Osteoblast (primary cell): Measurements from ENCODE around the gene HEMGN. TPM values are rescaled to one million over a fixed set of nuclear protein-coding genes. Genes with fewer than 3 reads are reported as not detected.

ENCODE experiments used
- DNase-seq: peaks from one replicate; pipeline ENCODE4 v3.0.0; 2011; ENCODE audit warnings: low spot score, mixed read lengths; ENCODE audit not compliant: insufficient read length; ENCODE audit errors: missing footprints
- H2AFZ ChIP-seq: 2 replicates; pipeline ENCODE4 v1.6.0; 2011; ENCODE audit warnings: mild to moderate bottlenecking, low read length
- H3K27ac ChIP-seq: 2 replicates; pipeline ENCODE4 v1.5.1; 2011; ENCODE audit warnings: mild to moderate bottlenecking, low read depth, low read length, moderate library complexity
- H3K27me3 ChIP-seq: 2 replicates; pipeline ENCODE4 v1.6.0; 2012; ENCODE audit warnings: mild to moderate bottlenecking, control low read depth, inconsistent platforms, low read length, moderate library complexity; ENCODE audit not compliant: insufficient read depth
- H3K36me3 ChIP-seq: 2 replicates; pipeline ENCODE4 v1.5.1; 2011; ENCODE audit warnings: mild to moderate bottlenecking, low read length, control low read depth, moderate library complexity; ENCODE audit not compliant: insufficient read depth
- H3K4me1 ChIP-seq: 2 replicates; pipeline ENCODE4 v1.5.1; 2011; ENCODE audit warnings: mild to moderate bottlenecking, low read length, control low read depth, moderate library complexity; ENCODE audit not compliant: insufficient read depth
- H3K4me2 ChIP-seq: 2 replicates; pipeline ENCODE4 v1.6.0; 2011; ENCODE audit warnings: mild to moderate bottlenecking, low read length; ENCODE audit not compliant: insufficient read depth
- H3K4me3 ChIP-seq: fragments of 200-600 bp; sonication (generic); 3 replicates; pipeline ENCODE4 v1.5.1; 2012; ENCODE audit warnings: mild to moderate bottlenecking, low read length, inconsistent platforms; ENCODE audit not compliant: insufficient read depth
- H3K79me2 ChIP-seq: 2 replicates; pipeline ENCODE4 v1.6.0; 2012; ENCODE audit warnings: mild to moderate bottlenecking, low read length, control low read depth, inconsistent platforms; ENCODE audit not compliant: insufficient read depth
- H3K9me3 ChIP-seq: 2 replicates; pipeline ENCODE4 v1.5.1; 2011; ENCODE audit warnings: low read depth, low read length, control low read depth
- H4K20me1 ChIP-seq: 2 replicates; pipeline ENCODE4 v1.6.0; 2012; ENCODE audit warnings: mild to moderate bottlenecking, low read length, control low read depth; ENCODE audit not compliant: insufficient read depth
- CTCF ChIP-seq: IDR thresholded peaks from 2 replicates; pipeline ENCODE4 v1.5.1; 2011; ENCODE audit warnings: mild to moderate bottlenecking, low read depth, low read length, moderate library complexity; ENCODE audit errors: extremely low read depth
- small RNA-seq: library from RNA; depleted of rRNA; stranded (forward); fragments of <200 nt; gene quantifications from one replicate; pipeline ENCODE3, GENCODE V24; 2012
- total RNA-seq: library from RNA; depleted of rRNA; stranded (reverse); fragments of >200 nt; gene quantifications from 2 replicates; pipeline ENCODE4 v1.2.3, GENCODE V29; 2012

The HEMGN gene
- total RNA-seq, 1 donor = not detected

GRCh38 chr9:97891736-97892135, 46.2 kb downstream of the HEMGN start:
- DNase-seq = no peak
- Histone ChIP-seq H3K4me2 (no peak overlapping the region), H3K4me1 (no peaks in the 10 kb centered on the region), H3K4me3 (no peak overlapping the region), H3K36me3 (no peaks in the 10 kb centered on the region), H4K20me1 (no peaks in the 10 kb centered on the region), H3K79me2 (no peaks in the 10 kb centered on the region), H3K27me3 (peaks cover 19% of the 10 kb centered on the region), H3K27ac (no peak overlapping the region), H3K9me3 (peaks cover 4% of the 10 kb centered on the region), H2AFZ (no peak overlapping the region)
- no peak for TF ChIP-seq CTCF

- Histone ChIP-seq H3K36me3 (no peaks in the 10 kb centered on the region), H4K20me1 (no peaks in the 10 kb centered on the region), H3K9me3 (peaks cover 4% of the 10 kb centered on the region), H3K27ac (no peak overlapping the region), H3K4me1 (no peaks in the 10 kb centered on the region), H3K27me3 (peaks cover 19% of the 10 kb centered on the region), H2AFZ (no peak overlapping the region), H3K79me2 (no peaks in the 10 kb centered on the region), H3K4me3 (no peak overlapping the region), H3K4me2 (no peak overlapping the region)
- peak; percentile 92 for DNase-seq
- peak; percentile 96 for TF ChIP-seq CTCF
These were observed 47.8 kb downstream of the HEMGN start for GRCh38 chr9:97889941-97890887.

- no peak overlapping the region for H3K4me3 ChIP-seq
- no peak for TF ChIP-seq CTCF
- H3K4me1 ChIP-seq = peaks cover 21% of the 10 kb centered on the region
- H3K4me2 ChIP-seq = no peak overlapping the region
- no peaks in the 10 kb centered on the region for H4K20me1 ChIP-seq
- H3K36me3 ChIP-seq = no peaks in the 10 kb centered on the region
- no peak for DNase-seq
- no peak overlapping the region for H3K27ac ChIP-seq
- no peaks in the 10 kb centered on the region for H3K27me3 ChIP-seq
- H3K9me3 ChIP-seq = no peaks in the 10 kb centered on the region
- no peaks in the 10 kb centered on the region for H3K79me2 ChIP-seq
- H2AFZ ChIP-seq = no peak overlapping the region
These were observed 57.6 kb downstream of the HEMGN start for GRCh38 chr9:97880336-97880735.

Small RNA genes lying within 50 kb of the gene (small RNA-seq; reads per million reads assigned to genes)
- gene RF00019 = not detected

Other genes with a start within 250 kb of the HEMGN start
- gene XPA, start 240.8 kb downstream of the HEMGN start, total RNA-seq = 8.7 and 10.3 TPM in 2 replicates
- not detected in 2 replicates for gene FOXE1, start 84.9 kb downstream of the HEMGN start, total RNA-seq
- gene TRMO, start 15.7 kb downstream of the HEMGN start, total RNA-seq = 23.9 and 26.5 TPM in 2 replicates
- gene ANP32B, start 45.2 kb upstream of the HEMGN start, total RNA-seq = 12.7 and 13.8 TPM in 2 replicates
- gene NANS, start 118.6 kb upstream of the HEMGN start, total RNA-seq = 56.1 and 56.6 TPM in 2 replicates
- 0.59 and 1.1 TPM in 2 replicates for gene TRIM14, start 181.1 kb upstream of the HEMGN start, total RNA-seq